Activated CD4-positive, alpha-beta T cell treated with anti-CD3 and anti-CD28 coated beads, Interleukin-2, amount 50 U/mL, for 4 hours (primary cell): ENCODE measurements around the gene MYL5.
A peak's percentile ranks its signal among the peaks of the same experiment; 100 is the strongest.

Source experiments
- DNase-seq, 2 experiments: peaks; one replicate each; pipeline ENCODE4 v3.0.0-alpha.2; 2020

Gene MYL5

DNA sequence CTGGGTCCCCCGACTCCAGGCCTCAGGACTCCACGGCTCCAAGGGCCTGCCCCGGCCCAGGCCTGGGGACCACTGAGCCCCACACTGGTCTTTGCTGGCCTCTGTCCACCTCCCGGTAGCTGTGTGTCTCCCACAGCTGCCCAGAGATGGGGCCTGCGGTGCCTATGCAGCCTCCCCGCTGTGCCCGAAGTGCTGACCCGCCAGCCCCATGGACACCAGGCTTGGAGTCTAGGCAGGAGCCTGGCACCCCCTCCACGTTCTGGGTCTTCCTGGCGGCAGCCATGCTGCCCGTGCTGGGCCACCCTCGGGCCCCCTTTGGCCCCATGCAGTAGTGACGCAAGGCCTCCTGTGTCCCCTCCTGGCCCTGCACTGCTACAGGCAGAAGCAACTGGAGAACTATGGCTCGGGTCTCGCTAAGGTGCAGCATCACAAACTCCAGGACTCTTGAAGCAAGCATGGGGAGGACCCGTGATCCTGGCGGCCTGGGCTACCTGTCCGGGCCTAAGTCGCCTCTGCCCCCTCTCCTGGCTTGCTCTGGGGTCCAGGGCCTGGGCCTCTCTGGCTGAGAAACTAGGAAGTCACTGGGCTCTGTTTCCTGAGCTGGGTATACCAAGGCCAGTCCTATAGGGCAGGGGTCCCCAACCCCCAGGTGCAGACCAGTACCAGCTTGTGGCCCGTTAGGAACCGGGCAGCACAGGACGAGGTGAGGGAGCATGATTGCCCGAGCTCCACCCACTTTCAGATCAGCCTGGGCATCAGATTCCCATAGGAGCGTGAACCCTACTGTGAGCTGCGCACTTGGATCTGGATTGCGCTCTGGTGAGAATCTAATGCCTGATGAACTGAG lies 917 bp downstream of the MYL5 start:
- no peak for DNase-seq

DNA sequence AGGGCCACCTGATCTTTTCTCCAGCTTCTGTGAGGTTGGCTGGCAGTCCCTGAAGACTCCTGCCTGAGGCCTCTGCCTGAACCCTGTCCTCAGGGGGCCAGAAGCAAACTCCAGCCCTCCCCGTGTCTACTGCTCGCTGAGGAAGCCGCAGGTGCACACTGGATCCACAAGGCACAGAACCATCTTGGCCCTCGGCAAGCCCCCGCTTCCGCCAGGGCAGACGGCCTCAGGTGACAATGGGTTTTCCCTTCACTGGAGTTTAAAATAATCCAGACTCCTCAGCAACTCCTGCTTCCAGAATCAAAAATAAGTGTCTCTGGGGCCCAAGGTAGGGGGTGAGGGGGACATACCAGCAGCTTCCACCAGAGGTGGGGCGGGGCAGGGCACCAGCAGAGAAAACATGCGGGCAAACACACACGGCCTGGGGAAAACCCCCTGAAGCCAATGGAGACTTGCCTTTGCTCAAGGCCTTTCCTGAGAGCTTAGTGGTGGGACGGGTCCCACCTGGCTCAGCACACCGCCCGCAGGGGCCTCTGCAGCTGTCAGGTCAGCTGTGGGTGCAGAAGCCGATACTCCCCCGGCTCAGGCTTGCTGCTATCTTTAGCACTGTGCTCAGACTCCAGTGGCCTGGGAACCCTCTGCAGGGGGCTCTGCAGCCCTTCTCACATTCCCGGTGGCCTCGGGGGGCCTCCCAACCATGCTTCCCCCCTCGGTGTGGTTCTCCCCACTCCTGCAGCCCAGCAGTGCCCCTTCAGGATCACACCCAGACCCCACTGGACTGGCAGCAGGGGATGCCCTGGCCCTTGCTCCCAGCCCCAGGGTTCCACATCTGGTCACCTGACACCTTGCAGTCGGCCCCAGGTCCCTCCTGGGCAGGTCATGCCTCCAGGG lies 1.9 kb downstream of the MYL5 start:
- DNase-seq = no peak

DNA sequence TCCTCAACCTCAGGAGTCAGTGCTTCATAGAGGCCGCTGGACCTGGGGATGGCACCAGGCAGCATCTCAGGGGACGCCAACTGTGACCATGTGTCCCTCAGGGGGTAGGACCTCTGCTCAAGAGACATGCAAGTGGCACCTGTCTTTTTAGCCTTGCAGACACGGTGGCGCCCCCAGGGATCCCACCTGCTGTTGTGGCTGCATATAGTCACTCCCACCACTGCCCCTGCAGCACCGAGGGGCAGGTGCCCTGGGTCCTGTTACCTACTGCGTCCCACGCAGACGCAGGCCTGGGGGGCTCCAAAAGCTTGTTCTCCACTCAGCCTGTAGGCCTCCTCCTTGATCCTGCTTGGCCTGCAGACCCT lies 2.5 kb downstream of the MYL5 start:
- DNase-seq = no peak

DNA sequence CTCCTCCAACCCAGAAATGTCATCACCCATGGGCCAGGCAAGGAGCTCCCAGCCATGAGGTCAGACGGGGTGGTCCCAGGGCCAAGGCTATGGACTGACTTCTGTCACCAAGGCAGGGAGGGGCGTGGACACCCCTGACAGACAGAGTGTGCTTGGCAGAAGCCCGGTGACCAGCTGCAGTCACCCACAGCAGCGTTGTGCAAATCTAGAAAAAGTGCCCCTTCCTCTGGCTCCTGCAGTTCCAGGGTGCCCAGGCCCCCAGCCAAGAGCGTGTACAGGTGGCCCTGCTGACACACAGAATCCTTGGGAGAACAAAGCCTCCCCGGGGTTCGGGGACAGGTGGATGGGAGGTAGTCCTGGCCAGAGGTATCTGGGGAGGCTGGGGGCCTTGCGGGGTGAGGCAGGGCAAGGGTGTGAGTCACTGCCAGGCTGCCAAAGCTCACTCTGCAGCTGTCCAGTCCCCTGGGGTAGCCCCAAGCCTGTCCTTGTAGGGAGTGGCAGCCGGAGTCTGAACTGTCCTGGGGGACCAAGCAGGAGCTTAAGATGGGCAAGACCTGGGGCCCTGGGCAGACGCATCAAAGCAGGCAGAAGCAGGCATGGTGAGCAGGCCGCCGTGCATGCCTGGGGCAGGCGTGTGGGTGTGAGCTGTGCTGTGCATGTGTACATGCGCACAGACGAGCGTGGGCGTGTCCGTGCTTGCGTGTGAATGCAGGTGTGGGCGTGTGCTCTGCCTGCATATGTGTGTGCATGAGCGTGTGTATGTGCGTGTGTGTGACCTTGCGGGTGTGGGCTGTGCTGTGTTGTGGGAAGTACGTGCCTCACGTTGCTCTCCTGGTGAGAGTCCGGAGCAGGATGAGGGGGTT lies 3.3 kb downstream of the MYL5 start:
- DNase-seq = peak in 1 of 2 experiments; percentile 40

DNA sequence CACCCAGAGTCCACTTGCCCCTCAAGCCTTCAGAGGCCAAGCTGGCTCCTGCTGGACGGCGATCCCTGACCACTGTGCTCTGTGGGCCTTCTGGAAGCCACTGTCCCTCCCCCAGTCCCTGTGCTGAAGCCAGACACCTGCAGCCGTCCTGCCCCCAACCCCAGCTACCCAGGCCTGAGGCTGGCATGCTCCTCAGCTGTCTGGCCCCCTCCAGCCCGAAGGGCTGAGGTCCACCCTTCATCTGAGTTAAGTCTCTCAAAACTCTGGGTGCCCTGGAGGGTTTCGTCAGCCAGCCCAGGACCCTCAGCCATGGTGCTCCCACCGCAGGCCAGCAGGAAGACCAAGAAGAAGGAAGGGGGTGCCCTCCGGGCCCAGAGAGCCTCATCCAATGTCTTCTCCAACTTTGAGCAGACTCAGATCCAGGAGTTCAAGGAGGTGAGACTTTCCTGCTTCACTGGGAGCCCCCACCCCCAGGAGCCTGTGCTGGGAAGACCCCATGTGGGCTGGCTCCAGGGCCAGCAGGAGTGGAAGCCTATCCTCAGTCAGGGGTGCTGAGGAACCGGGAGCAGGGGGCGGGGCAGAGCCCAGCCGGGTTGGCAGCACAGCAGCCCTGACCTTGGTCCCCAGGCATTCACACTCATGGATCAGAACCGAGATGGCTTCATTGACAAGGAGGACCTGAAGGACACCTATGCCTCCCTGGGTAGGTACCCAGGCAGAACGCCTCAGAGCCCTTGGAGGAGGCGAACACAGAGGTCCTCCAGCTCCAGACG lies 4.2 kb downstream of the MYL5 start:
- no peak for DNase-seq

DNA sequence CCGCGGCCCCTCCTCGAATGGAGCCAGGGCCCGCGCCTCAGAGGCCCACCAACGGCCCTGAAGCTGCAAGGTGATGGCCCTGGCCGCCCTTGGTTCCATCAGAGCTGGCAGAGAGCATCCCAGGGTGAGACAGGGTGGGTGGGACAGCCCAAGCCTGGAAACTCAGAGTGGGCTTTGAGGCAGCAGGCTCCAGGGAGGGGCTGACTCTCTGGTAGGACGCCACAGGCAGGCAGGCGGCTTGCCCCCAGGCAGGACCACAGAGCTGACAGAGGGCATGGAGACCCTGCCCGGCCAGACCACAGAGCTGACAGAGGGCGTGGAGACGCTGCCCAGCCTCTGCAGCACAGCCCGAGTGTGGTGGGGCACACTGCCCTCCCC lies 4.8 kb downstream of the MYL5 start:
- no peak for DNase-seq

DNA sequence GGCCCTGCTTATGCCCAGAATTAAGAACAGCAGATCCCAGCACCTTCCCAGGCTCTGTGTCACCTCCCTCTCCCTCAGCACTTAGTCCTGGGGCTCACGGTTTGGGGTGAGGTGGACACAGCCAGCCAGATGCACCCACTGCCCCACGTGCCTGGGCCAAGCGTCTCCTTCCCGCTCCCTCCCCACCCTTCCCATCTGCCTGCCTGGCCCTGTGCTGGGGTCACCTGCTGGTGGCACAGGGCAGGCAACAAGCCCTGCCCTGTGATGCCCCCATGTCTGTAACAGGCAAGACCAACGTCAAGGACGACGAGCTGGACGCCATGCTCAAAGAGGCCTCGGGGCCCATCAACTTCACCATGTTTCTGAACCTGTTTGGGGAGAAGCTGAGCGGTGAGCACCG lies 5.3 kb downstream of the MYL5 start:
- no peak for DNase-seq

DNA sequence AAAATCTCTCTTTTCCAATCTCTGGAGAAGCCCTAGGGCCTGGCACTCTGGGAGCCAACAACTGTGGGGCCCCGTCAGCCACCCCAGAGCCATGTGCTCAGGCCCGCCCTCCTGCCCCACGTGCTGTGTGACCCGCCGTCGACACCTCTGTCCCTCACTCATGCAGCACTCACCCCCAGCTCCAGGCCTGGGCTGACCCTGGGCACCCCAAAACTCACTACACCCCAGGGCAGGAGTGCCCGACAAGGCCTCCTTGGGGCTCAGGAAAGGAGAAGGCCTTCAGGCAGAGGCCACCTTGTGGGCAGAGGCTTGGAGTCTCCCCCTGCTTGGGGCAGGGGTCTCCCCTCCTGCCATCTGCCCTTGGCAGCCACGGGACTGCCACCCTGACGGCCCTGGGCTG lies 5.7 kb downstream of the MYL5 start:
- DNase-seq = no peak

DNA sequence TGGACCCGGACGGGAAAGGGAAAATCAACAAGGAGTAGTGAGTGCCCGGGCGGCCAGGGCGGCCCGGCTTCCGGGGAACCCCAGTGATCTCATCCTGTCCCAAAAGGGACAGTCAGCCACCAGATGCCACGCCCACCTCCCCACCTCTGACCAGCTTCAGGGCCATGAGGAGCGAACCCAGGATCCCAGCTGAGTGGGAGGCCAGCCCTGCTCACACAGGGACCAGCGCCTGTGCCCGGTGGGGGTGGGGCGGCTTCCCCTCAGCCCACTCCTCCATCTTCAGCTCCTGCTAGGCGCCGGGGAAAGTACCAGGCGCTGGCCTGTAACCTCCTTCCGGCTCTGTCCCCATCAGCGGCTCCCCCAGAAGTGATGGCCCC lies 6.2 kb downstream of the MYL5 start:
- no peak for DNase-seq

DNA sequence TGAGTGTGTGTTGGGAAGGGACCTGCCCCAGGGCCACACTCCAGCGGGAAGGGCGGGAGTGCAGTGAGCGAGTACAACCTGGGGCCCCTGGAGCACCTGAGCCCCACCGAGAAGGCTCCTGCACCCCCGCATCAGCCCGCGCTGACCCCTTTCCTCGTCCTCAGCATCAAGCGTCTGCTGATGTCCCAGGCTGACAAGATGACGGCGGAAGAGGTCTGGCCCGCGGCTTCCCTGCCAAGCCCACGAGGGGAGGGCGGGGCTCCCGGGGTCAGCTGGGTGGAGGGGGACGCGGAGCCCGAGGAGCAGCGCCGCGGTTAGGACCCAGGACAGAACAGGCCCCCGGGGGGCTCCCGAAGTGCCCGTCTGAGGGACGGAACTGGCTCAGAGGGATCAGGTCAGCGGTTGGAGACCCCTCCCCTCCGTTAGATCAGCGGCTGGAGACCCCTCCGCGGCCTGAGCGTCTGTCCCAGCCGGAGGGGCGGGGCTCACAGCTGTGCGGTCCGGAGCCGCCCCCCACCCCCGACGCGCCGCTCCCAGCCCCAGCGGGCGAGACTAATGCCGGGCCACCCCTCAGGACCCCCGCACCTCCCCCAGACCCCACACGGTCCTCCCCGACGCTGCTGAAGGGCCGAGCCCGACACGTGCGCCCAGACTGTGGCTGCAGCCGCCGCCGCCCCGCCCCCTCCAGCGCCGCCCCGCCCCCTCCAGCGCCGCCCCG lies 6.7 kb downstream of the MYL5 start:
- no peak for DNase-seq

DNA sequence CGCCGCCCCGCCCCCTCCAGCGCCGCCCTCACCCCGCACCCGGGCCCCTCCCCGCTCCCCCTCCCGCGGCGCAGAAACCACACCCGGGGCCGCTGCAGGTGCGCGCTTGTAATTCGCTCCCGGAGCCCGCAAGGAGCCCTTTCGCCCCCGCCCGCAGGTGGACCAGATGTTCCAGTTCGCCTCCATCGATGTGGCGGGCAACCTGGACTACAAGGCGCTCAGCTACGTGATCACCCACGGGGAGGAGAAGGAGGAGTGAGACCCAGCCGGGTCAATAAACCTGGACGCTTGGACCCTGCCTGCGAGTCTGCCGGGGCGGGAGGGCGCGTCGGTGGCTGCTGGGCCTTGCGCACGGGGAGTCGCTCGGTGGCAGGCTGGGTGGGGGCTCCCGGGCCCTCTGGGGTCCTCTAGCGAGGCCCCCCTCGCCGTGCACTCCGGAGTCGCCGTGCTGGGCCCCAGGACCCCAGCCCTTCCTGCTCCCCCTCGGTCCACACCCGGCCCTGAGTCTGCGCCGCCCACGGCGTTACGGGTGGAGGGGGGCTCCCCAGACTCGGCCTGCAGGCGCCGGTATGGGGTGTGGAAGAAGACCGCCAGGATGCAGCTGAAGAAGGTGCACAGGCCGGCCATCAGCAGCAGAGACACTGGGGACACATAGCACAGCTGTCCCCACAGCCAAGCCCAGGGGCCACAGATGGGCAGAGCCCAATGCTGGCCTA lies 7.6 kb downstream of the MYL5 start:
- no peak for DNase-seq

DNA sequence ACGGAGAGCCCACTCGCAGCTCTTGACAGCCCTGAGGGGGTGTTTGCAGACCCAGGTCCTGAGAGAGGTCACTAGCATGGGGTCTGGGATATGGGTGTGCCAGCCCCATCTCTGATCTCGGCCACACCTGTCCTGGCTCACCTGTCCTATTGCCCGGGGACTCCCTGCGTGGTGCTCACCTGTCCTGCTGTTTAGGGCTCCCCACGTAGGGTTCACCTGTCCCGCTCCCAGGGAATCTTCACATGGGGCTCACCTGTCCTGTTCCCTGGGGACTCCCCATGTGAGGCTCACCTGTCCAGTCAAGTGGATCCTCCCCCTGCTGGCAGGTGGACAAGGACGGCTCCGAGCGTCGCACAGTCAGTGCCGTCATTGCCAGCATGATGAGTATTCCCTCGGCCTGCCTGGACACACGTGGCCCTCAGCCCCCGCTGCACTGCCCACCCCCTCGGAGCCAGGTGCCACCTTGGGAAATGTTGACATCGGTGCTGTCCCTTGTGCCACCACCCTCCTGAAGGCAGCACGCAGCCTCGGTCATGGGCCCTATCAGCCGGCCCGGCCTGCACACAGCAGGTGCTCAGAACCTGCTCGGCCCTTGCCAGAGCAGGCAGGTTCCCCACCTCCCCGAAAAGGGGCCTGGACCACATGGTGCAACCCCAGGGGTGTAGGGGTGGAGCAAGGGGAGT lies 8.3 kb downstream of the MYL5 start:
- DNase-seq = no peak

DNA sequence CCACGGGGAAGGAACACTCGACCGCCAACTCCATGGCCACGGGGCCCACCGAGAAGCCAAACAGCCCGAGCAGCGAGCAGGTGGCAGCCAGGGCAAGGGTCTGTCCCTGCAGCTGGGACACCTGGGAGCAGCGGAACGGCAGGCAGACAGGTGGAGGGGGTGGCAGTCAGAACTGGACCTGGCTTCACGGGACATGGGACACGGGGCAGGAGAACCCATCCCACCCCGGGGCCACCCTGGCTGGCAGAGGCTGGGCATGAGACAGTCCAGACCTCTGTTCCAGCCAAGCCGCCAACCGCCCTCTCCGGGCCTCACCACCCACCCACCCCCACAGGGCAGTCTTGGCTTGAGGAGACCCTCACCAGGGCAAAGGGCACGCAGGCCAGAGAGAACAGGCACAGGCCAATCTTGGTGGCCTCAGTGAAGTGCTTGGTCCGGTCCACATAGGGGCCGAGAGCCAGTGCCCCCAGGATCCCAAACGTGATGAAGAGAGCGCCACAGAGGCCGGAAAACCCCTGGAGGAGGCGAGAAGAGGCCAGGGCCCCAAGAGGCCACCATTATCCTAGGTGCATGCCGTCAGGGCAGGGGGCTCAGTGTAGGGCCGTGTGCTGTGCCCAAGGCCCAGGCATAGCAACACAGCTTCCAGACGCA lies 9.0 kb downstream of the MYL5 start:
- no peak for DNase-seq

DNA sequence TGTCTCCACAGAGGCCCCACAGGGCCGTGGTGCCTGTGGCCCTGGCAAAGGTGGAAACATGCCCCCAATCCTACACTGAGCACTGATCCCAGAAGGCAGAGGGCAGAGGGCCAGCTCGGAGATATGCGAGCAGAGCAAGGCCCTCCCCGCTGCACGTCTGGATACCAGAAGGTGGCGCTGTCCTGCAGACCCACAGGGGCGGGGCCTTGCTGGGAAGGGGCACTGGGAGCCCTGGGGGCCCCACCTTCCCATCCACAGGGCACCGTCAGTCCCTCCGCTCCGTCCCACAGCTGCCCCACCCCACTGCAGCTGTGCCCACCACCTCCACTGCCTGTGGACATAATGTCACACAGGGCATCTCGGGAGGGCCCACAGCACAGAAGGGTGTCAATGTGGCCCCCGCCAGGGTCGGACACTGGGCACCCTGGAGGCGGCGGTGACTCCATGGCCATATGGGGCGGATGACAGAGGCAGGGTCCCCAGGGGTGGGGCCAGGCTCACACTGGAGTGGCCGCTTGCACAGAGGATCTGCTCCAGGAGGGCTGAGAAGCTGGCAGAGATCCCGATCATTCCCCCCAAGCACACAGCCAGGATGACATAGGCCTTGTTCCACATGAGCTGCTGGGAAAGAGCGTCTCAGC lies 9.8 kb downstream of the MYL5 start:
- no peak for DNase-seq

DNA sequence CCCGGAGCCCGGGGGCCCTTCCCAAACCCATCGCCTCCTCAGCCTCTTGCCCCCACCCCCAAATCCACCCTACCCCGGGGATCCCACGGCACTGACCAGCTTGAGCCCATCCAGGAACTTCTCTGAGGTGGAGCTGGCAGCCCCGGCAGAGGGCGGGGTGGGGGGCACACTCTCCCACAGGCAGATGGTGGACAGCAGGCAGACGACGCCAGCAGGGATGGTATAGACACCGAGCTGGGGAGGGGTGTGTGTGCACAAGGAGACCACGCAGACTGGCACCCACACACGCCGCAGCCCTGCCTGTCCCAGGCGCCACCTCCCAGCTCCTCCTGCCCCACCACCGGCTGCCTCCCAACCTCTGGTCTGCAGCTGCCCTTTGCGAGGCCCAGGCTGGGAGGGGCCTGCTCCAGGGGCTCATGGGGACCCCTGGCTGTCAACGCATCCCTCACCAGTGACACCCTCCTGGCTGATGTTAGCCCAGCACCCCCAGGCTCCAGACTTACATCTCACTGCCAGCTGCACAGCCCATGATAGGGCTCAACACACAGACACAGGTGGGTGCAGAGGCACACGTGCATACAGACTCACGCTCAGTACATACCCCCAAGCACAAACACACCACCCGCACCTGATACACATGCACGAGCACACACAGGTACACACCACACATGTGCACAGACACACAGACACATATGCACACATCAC lies 10.4 kb downstream of the MYL5 start:
- no peak for DNase-seq

DNA sequence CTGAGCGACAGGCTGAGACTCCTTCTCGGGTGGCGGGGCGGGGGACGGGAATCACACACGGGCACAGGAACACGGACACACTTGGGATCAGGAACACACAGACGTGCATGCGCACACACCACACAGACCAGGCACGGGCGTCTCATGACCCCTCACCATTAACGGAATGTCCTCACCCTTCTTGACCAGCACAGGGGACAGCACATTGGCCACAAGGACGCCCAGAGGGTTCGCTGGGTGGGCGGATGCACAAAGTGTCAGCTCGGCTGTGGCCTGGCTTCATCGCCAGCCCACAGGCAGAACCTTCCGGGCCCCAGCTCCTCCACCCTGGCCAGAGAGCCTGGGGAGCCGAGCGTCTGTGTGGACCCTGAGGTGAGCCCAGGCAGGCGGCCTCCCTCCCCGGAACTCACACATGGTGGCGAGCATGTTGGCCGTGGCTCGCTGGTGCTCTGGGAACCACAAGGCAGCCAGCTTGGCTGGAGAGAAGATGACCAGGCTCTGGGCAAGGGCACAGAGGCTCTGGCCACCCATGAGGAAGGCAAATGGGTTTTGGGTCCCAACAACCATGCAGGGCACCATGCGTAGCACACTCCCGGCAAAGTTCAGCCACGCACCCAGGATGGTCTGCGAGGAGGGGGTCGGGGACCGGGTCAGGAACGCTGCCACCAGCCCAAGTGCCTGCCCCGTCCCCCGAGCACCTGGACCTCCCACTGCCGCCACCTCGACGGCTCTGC lies 11.5 kb downstream of the MYL5 start:
- DNase-seq = no peak

DNA sequence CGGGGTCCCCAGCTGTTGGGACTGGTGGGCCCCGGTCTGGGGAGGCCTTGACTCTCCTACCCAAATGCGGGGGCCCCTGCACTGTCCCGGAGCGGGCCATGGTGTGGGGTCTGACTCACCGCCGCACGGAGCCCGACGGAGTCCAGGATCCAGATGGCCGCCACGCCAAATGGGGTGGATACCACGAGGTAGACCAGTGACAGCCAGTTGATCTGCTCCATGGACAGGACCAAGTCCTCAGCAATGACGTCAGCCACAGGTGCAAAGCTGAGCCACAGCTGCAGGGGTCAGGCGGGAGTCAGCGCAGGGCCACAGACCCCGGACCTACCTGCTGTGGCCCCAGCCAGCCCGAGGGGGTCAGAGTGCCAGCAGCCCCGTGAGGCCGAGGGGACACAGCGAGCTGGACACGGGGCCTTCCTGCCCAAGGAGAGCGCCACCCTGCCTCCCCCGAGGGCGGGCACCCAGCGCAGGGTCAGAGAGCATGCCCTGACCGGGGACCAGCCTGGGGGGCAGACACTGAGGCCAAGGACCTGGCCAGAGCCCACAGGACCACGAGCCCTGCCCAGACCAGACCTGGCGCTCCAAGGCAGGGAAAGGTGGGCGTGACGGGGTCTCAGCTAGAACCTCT lies 12.2 kb downstream of the MYL5 start:
- no peak for DNase-seq
